ENCODE measurements around the gene MPC2. TPM values are rescaled to one million over a fixed set of nuclear protein-coding genes. Genes with fewer than 3 reads are reported as not detected.
A peak's percentile ranks its signal among the peaks of the same experiment; 100 is the strongest.

The MPC2 gene
- total RNA-seq, 1 donor from 2014 or later: 50.8 TPM

DNA sequence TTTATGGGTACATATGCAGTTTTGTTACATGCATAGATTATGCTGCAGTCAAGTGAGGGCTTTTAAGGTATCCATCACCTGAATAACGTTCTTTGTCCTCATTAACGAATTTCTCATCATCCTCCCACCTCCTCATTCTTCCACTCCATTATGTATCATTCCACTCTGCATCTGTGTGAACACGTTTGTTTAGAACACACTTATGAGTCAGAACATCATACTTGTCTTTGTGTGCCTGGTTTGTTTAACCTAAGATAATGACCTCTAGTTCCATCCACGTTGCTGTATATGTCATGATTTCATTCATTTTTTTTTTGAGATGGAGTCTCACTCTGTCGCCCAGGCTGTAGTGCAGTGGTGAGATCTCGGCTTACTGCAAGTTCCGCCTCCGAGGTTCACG, 6.7 kb upstream of the MPC2 start:
- H3K4me3 Mint-ChIP-seq (ENCODE audit: unreplicated experiment): no peak overlapping the region
- H3K27ac Mint-ChIP-seq (ENCODE audit: unreplicated experiment): no peak overlapping the region
- H3K36me3 Mint-ChIP-seq (ENCODE audit: unreplicated experiment): no peaks in the 10 kb centered on the region
- no peak for DNase-seq (ENCODE audit: extremely low spot score, unreplicated experiment)
- H3K9me3 Mint-ChIP-seq (ENCODE audit: unreplicated experiment): no peaks in the 10 kb centered on the region
- H3K4me1 Mint-ChIP-seq (ENCODE audit: unreplicated experiment): peaks cover 36% of the 10 kb centered on the region
- no peaks in the 10 kb centered on the region for H3K27me3 Mint-ChIP-seq (ENCODE audit: unreplicated experiment)
- no peak for TF ChIP-seq CTCF (IDR thresholded peaks at IDR 0.05)

- Mint-ChIP-seq H3K9me3 (ENCODE audit: unreplicated experiment) (no peaks in the 10 kb centered on the region), H3K27ac (ENCODE audit: unreplicated experiment) (no peak overlapping the region), H3K4me1 (ENCODE audit: unreplicated experiment) (peaks cover 24% of the 10 kb centered on the region), H3K36me3 (ENCODE audit: unreplicated experiment) (no peaks in the 10 kb centered on the region), H3K4me3 (ENCODE audit: unreplicated experiment) (no peak overlapping the region), H3K27me3 (ENCODE audit: unreplicated experiment) (no peaks in the 10 kb centered on the region)
- TF ChIP-seq CTCF (IDR thresholded peaks at IDR 0.05): no peak
- DNase-seq (ENCODE audit: extremely low spot score, unreplicated experiment): no peak
Measured at GRCh38 chr1:167940264-167940663, 3.4 kb upstream of the MPC2 start.

DNA sequence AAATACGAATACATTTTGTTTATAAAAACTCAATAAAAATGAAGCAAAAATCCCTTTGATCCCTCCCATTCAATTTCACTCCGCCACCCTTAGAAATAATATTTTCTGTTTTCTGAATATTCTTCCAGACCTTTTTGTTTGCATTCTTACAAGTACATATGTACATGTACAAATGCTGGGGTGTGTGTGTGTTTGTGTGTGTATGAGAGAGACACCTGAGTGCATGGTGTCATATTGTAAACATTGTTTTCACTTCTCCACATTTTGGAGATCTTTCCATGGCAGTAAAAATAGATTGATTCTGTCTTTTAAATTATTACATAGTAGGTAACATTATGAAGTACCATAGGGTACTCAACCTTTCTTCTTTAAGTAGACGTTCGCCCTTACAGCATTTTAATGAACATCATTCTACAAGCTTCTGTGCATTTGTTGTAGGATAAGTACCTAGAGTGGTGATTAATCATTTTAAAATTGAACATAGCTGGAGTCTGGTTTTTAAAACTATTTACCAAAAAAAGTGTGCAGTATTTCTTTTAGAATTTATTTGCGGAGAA, 1.3 kb upstream of the MPC2 start:
- peak overlapping the region; percentile 90 for H3K27ac Mint-ChIP-seq (ENCODE audit: unreplicated experiment)
- no peak for DNase-seq (ENCODE audit: extremely low spot score, unreplicated experiment)
- TF ChIP-seq CTCF (IDR thresholded peaks at IDR 0.05): no peak
- H3K27me3 Mint-ChIP-seq (ENCODE audit: unreplicated experiment): no peaks in the 10 kb centered on the region
- H3K9me3 Mint-ChIP-seq (ENCODE audit: unreplicated experiment): no peaks in the 10 kb centered on the region
- no peaks in the 10 kb centered on the region for H3K36me3 Mint-ChIP-seq (ENCODE audit: unreplicated experiment)
- peaks cover 42% of the 10 kb centered on the region for H3K4me1 Mint-ChIP-seq (ENCODE audit: unreplicated experiment)
- H3K4me3 Mint-ChIP-seq (ENCODE audit: unreplicated experiment): peak overlapping the region; percentile 89

- no peak for TF ChIP-seq CTCF (IDR thresholded peaks at IDR 0.05)
- Mint-ChIP-seq H3K27ac (ENCODE audit: unreplicated experiment) (peak overlapping the region; percentile 90), H3K4me1 (ENCODE audit: unreplicated experiment) (peaks cover 46% of the 10 kb centered on the region), H3K4me3 (ENCODE audit: unreplicated experiment) (peak overlapping the region; percentile 89), H3K9me3 (ENCODE audit: unreplicated experiment) (no peaks in the 10 kb centered on the region), H3K36me3 (ENCODE audit: unreplicated experiment) (no peaks in the 10 kb centered on the region), H3K27me3 (ENCODE audit: unreplicated experiment) (no peaks in the 10 kb centered on the region)
- no peak for DNase-seq (ENCODE audit: extremely low spot score, unreplicated experiment)
Measured at GRCh38 chr1:167937709-167938010, 788 bp upstream of the MPC2 start.

DNA sequence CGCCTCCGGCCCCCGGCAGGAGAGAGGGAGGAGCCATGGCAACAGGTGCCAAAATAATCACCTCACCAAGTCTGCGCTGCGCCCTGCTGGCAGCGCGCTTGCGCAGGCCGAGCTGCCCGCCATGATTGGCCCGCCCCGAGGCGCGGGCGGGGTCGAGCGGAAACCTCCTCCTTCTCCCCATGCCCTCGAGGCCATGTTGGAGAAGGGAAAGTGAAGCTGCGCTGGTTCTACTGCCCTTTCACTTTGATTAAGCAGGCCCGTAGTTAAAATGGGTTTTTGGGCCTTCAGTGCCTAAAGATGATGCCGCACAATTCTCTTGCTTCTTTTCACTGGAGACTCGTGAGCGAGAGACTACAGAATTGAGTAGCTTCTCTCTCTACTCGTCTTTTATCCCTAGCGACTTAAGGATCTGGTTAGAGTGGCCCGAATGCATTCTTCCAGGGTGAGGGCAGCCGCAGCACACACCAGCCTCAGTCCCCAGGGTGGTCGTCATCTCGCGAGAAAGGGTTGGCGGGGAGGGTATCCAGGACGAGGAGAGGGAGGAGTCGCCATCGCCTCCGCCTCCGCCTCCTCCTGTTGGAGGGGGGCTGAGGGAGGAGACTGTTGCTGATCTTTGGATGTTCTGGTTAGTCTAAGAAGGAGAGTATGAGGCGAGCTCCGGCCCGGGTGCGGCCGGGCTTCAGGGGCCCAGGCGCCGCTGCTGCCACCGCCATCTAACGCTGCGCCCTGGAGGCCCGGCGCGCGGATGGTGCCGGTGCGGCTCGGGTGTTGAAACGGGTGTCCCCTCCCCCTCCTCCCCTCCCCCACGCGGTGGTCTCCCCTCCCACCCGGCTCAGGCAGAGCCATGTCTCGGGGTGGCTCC, 573 bp downstream of the MPC2 start, which contains the start of gene DCAF6:
Gene DCAF6, plus strand, starts transcription at position 616 of the 862 bp plus-strand sequence. Its CDS starts 229 bp downstream, at position 845.
- Mint-ChIP-seq H3K27me3 (ENCODE audit: unreplicated experiment) (no peaks in the 10 kb centered on the region), H3K9me3 (ENCODE audit: unreplicated experiment) (no peaks in the 10 kb centered on the region), H3K4me1 (ENCODE audit: unreplicated experiment) (peaks cover 44% of the 10 kb centered on the region), H3K36me3 (ENCODE audit: unreplicated experiment) (no peaks in the 10 kb centered on the region), H3K4me3 (ENCODE audit: unreplicated experiment) (peak within 1 kb of the TSS; percentile 89), H3K27ac (ENCODE audit: unreplicated experiment) (peak within 1 kb of the TSS; percentile 100)
- TF ChIP-seq CTCF (IDR thresholded peaks at IDR 0.05): no peak
- DNase-seq (ENCODE audit: extremely low spot score, unreplicated experiment): peak; percentile 99
